Esophagus squamous epithelium (tissue), 5 donors: ENCODE data around the gene KCNJ10. TPM values are rescaled to one million over a fixed set of nuclear protein-coding genes. Genes with fewer than 3 reads are reported as not detected.

Experiments
- DNase-seq: peaks from one replicate; lab custom pipeline; 2025; lab: John Stamatoyannopoulos, UW
- H3K27ac ChIP-seq, 4 donors: fragments of 200-600 bp; sonication (generic); one replicate each; pipeline ENCODE4 v1.5.1; 2016 to 2019; ENCODE audit warnings: mild to moderate bottlenecking in 1 of 4
- H3K27me3 ChIP-seq, 4 donors: fragments of 200-600 bp; sonication (generic); 1 replicate in 3 of 4; 2 replicates in 1 of 4; pipeline versions ENCODE4 v1.5.1 to v1.6.0; 2017 to 2021; ENCODE audit warnings: antibody characterized with exemption in 1 of 4
- H3K36me3 ChIP-seq, 3 donors: fragments of 200-600 bp; sonication (generic); one replicate each; pipeline ENCODE4 v1.5.1; 2016 to 2019
- H3K4me1 ChIP-seq, 3 donors: fragments of 200-600 bp; sonication (generic); one replicate each; pipeline ENCODE4 v1.5.1; 2017 to 2019
- H3K4me3 ChIP-seq, 4 donors: fragments of 200-600 bp; sonication (generic); 1 replicate in 3 of 4; 2 replicates in 1 of 4; pipeline ENCODE4 v1.5.1; 2016 to 2019; ENCODE audit warnings: mild to moderate bottlenecking in 2 of 4, moderate library complexity in 1 of 4
- H3K9me3 ChIP-seq, 3 donors: fragments of 200-600 bp; sonication (generic); one replicate each; pipeline ENCODE4 v1.5.1; 2016 to 2019
- POLR2A ChIP-seq, 4 donors: fragments of 450-650 bp; IDR thresholded peaks; one replicate each; pipeline ENCODE4 v1.6.1; 2017; ENCODE audit warnings: antibody characterized with exemption in 4 of 4, mild to moderate bottlenecking in 4 of 4, moderate library complexity in 3 of 4
- WGBS, 2 donors: methylation state at CpG; one replicate each; pipeline ENCODE4 v1.1.5; 2018; 5-methylcytosine and 5-hydroxymethylcytosine counted together
- intact Hi-C: fragments of 100-400 bp; cut with DNase I; formaldehyde crosslinking; loops from one replicate; pipeline ENCODE4 v1.15.0; 2022
- total RNA-seq, 4 donors: library from RNA; depleted of rRNA; stranded (reverse); fragments of >200 nt; gene quantifications; one replicate each; pipeline ENCODE4 v1.1.0, GENCODE V29; 2016
- TF ChIP-seq, protein P1 (sequence below), 6 experiments: fragments of 450-650 bp in 4 of 6; fragments of 200-600 bp in 2 of 6; sonication (generic) in 2 of 6; IDR thresholded peaks; one replicate each; pipeline ENCODE4 v1.5.1; 2016 to 2019; ENCODE audit warnings: antibody characterized with exemption in 6 of 6, mild to moderate bottlenecking in 4 of 6, moderate library complexity in 4 of 6
- donor health status: DM: yes; HTN: yes; CAD: no.

KCNJ10 gene
- total RNA-seq, 4 donors from 2014 or later = 0.59 TPM; not detected in 3

DNA sequence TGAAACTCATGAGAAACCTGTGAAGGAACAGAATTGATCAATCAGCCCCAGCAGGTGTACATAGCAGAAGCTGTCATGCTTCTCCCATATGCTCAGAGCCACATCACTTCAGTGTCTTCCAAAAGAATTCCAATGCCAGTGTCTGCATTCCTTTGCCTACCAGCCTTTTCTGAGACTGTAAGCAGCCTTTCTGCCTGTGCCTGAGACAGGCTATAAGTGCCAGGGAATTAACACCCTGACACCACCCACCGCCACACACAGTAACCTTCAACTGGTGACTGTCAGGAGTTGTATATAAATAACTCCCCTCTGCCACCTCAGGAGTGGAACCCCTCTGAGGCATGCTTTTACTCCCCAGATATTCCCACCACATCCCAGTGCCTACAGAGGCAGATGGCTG is 77.8 kb downstream of the KCNJ10 start:
- TF ChIP-seq, protein P1, sequence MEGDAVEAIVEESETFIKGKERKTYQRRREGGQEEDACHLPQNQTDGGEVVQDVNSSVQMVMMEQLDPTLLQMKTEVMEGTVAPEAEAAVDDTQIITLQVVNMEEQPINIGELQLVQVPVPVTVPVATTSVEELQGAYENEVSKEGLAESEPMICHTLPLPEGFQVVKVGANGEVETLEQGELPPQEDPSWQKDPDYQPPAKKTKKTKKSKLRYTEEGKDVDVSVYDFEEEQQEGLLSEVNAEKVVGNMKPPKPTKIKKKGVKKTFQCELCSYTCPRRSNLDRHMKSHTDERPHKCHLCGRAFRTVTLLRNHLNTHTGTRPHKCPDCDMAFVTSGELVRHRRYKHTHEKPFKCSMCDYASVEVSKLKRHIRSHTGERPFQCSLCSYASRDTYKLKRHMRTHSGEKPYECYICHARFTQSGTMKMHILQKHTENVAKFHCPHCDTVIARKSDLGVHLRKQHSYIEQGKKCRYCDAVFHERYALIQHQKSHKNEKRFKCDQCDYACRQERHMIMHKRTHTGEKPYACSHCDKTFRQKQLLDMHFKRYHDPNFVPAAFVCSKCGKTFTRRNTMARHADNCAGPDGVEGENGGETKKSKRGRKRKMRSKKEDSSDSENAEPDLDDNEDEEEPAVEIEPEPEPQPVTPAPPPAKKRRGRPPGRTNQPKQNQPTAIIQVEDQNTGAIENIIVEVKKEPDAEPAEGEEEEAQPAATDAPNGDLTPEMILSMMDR (IDR thresholded peaks at IDR 0.05) = no peak
- TF ChIP-seq POLR2A (IDR thresholded peaks at IDR 0.05) = no peak
- intact Hi-C loops = no loop called here
- WGBS, 2 donors = 50 to 100% methylated on average over 1 of the region's 1 CpG
- DNase-seq = no peak
- no peak overlapping the region for H3K4me3 ChIP-seq
- peaks cover 0 to 11% (median 0%) of the 10 kb centered on the region in 4 donors for H3K27me3 ChIP-seq
- no peaks in the 10 kb centered on the region for H3K36me3 ChIP-seq
- peak overlapping the region in 3 of 4 donors; percentile 37 to 55 (median 43) for H3K27ac ChIP-seq
- no peaks in the 10 kb centered on the region for H3K9me3 ChIP-seq
- peaks cover 0 to 20% (median 4%) of the 10 kb centered on the region in 3 donors for H3K4me1 ChIP-seq

DNA sequence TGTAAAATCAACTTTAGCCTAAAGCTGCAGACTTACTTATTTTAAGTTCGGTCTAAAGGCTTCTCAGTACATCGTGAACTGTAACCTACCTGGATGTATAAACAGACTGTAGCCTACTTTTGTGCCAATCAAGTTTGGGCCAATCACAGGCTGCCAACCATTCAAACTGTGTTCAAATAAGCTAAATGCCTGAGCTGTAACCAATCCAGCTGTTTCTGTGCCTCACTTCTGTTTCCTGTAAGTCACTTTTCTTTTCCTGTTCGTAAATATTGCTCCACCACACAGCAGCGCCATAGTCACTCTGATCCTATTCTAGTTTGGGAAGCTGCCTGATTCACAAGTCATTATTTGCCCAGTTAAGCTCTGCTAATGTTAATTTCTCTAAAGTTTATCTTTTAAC is 78.4 kb downstream of the KCNJ10 start:
- DNase-seq = no peak
- Histone ChIP-seq H3K36me3 (no peaks in the 10 kb centered on the region), H3K27ac (peak overlapping the region in 3 of 4 donors; percentile 37 to 55 (median 43)), H3K27me3 (peaks cover 0 to 11% (median 0%) of the 10 kb centered on the region in 4 donors), H3K9me3 (no peaks in the 10 kb centered on the region), H3K4me3 (peak overlapping the region in 1 of 4 donors; percentile 28), H3K4me1 (peaks cover 0 to 20% (median 4%) of the 10 kb centered on the region in 3 donors)
- TF ChIP-seq, protein P1 (IDR thresholded peaks at IDR 0.05) = no peak
- no peak for TF ChIP-seq POLR2A (IDR thresholded peaks at IDR 0.05)
- intact Hi-C loops = no loop called here
- 23 to 28% methylated on average over 4 of the region's 4 CpGs for WGBS, 2 donors

DNA sequence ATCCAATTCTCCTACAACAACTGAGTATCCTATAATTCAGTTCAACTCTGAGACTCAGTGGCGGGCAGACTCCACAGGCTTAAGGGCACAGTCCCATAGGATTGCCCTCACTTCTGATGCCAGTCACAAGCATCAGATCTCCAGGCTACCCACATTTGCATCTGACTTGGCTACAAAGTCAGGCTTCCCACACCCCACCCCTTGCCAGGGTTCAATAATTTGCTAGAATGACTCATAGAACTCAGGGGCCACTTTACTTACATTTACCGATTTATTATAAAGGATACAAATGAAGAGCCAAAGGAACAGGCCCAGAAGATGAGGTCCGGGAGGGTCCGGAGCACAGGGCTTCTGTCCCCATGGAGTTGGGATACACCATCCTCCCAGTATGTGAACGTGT is 80.0 kb downstream of the KCNJ10 start:
- H3K9me3 ChIP-seq = no peaks in the 10 kb centered on the region
- no peak overlapping the region for H3K4me3 ChIP-seq
- DNase-seq = no peak
- no peaks in the 10 kb centered on the region for H3K36me3 ChIP-seq
- WGBS, 2 donors = 76 to 85% methylated on average over 5 of the region's 5 CpGs
- no peak overlapping the region for H3K27ac ChIP-seq
- intact Hi-C loops = no loop called here
- TF ChIP-seq POLR2A (IDR thresholded peaks at IDR 0.05) = no peak
- TF ChIP-seq, protein P1 (IDR thresholded peaks at IDR 0.05) = no peak
- H3K4me1 ChIP-seq = peaks cover 0 to 20% (median 4%) of the 10 kb centered on the region in 3 donors
- H3K27me3 ChIP-seq = peaks cover 0 to 11% (median 0%) of the 10 kb centered on the region in 4 donors

DNA sequence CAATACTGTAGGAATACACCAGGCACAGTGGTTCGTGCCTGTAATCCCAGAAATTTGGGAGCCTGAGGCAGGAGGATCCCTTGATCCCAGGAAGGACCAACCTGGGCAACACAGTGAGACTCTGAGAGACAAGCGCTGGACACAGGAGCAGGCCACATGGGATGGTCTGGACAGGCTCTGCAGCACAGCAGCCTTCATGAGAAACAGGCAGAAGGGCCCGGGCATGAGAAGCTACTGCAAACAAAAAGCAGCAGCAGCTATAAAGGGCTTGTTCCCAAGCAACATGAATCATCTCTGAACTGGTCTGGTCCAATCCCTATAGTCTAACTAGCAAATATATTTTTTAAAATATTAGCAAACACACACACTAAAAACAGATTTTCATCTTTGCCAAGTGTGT is 80.4 kb downstream of the KCNJ10 start:
- WGBS, 2 donors = 17 to 52% methylated on average over 1 to 3 of the region's 3 CpGs
- Histone ChIP-seq H3K27me3 (peaks cover 0 to 11% (median 0%) of the 10 kb centered on the region in 4 donors), H3K4me3 (no peak overlapping the region), H3K4me1 (peaks cover 0 to 20% (median 4%) of the 10 kb centered on the region in 3 donors), H3K9me3 (no peaks in the 10 kb centered on the region), H3K27ac (no peak overlapping the region), H3K36me3 (no peaks in the 10 kb centered on the region)
- TF ChIP-seq, protein P1 (IDR thresholded peaks at IDR 0.05) = no peak
- no peak for TF ChIP-seq POLR2A (IDR thresholded peaks at IDR 0.05)
- no peak for DNase-seq
- intact Hi-C loops = no loop called here

DNA sequence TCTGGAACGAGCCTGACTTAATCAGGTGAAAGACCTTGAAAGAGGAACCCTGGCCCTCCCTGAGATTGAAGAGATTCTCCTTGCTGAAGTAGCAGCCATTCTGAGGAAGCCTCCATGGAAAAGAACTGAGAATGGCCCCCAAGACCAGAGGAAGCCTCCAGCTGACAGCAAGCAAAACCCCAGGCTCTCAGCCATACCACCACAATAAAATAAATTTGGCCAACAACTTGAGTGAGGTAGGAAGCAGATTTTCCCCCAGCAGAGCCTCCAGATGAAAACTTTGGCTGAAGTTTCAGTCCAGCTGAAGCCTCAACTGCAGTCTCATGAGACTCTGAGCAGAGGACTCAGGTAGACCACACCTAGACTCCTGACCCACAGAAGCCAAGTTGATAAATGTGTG is 82.0 kb downstream of the KCNJ10 start:
- TF ChIP-seq, protein P1 (IDR thresholded peaks at IDR 0.05) = no peak
- TF ChIP-seq POLR2A (IDR thresholded peaks at IDR 0.05) = no peak
- Histone ChIP-seq H3K36me3 (no peaks in the 10 kb centered on the region), H3K27ac (no peak overlapping the region), H3K27me3 (peaks cover 0 to 11% (median 0%) of the 10 kb centered on the region in 4 donors), H3K9me3 (no peaks in the 10 kb centered on the region), H3K4me3 (no peak overlapping the region), H3K4me1 (peaks cover 0 to 20% (median 4%) of the 10 kb centered on the region in 3 donors)
- intact Hi-C loops = no loop called here
- DNase-seq = no peak
- WGBS, 2 donors = 50 to 71% methylated on average over 1 of the region's 1 CpG
